NCI-H2107 treated with DMSO at 0.1 percent for 48 hours (cell line): ENCODE data around the gene CRYL1.

ENCODE experiments used
- DNase-seq: peaks from one replicate; lab custom pipeline; 2025; ENCODE audit not compliant: unreplicated experiment; lab: John Stamatoyannopoulos, UW

CRYL1 gene, protein sequence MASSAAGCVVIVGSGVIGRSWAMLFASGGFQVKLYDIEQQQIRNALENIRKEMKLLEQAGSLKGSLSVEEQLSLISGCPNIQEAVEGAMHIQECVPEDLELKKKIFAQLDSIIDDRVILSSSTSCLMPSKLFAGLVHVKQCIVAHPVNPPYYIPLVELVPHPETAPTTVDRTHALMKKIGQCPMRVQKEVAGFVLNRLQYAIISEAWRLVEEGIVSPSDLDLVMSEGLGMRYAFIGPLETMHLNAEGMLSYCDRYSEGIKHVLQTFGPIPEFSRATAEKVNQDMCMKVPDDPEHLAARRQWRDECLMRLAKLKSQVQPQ

GRCh38 chr13:20525601-20526544 is at the start of gene CRYL1:
CRYL1 (minus strand) TSS chr13:20525857; CDS start chr13:20525794, 63 bp downstream.
- DNase-seq: peak; percentile 29

- no peak for DNase-seq
These were observed 48.0 kb upstream of the CRYL1 start for GRCh38 chr13:20573636-20574035.

GRCh38 chr13:20573186-20573585 is 47.5 kb upstream of the CRYL1 start:
- DNase-seq: no peak

GRCh38 chr13:20571676-20572075 is 46.0 kb upstream of the CRYL1 start:
- DNase-seq: no peak

DNA sequence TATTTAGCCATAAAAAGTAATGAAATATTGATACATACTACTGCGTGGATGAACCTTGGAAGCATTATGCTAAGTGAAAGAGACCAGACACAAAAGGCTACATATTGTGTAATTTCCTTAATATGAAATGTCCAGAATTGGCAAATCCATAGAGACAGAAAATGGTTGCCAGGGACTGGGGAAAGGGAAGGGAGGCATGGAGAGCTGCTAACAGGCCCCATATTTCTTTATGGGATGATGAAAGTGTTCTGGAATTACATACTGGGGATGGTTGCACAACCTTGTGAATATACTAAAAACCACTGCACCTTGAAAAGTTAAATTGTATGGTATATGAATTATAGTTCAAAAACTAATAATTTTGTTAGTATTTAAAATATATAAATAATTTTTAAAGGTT is 44.9 kb upstream of the CRYL1 start:
- DNase-seq: no peak

- DNase-seq: no peak
These were observed 42.3 kb upstream of the CRYL1 start for GRCh38 chr13:20567881-20568528.

GRCh38 chr13:20566898-20567874 is 41.5 kb upstream of the CRYL1 start, which contains the start of gene IFT88:
IFT88 (plus strand) TSS chr13:20567157; CDS start chr13:20574386, 7,229 bp downstream.
- DNase-seq: peak; percentile 53

DNA sequence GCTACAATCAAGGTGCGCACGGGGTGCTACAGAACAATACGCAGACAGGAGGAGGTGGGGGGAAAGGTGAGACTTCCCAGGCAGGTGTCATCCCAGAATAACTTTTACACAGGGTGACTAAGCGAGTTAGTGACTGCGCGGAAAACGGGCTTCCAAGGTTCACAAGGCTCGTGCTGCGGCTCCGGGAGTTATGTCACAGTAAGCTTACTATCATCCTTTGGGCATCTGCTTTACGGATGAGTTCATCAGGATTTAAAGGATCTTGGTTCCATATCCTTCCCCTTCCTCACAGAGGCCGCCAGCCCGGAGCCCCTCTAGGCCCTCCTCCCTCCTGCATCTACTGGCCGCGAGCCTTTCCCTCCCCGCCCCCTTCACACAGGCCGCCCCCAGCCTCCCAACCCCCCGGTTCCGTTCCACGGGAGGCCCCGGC is 40.8 kb upstream of the CRYL1 start:
- DNase-seq: peak; percentile 5

DNA sequence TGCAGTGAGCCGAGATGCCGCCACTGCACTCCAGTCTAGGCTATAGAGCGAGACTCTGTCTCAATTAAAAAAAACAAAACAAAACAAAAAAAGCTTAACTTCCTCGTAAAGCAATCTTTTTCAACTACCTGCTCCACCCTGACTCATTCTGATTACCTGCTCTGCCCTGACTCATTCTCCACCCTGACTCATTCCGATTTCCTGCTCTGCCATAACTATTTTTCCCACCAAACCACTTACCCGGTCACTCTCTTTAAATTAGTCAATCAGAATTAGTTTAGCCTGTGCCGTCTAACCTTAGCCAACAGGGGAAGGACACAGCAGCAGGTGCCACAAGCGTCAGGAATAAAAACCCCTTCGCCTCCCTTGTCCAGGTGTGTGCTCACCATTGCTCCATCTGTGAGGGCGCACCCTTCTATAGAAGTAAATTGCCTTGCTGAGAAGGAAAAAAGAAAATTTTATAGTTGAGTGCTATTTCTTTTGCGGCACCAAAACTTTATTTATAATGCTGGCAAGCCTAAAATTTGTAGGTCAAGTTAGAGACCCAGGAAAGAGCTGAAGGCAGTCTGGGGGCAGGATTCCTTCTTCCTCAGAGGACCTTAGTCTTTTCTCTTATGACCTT is 39.6 kb upstream of the CRYL1 start:
- no peak for DNase-seq

DNA sequence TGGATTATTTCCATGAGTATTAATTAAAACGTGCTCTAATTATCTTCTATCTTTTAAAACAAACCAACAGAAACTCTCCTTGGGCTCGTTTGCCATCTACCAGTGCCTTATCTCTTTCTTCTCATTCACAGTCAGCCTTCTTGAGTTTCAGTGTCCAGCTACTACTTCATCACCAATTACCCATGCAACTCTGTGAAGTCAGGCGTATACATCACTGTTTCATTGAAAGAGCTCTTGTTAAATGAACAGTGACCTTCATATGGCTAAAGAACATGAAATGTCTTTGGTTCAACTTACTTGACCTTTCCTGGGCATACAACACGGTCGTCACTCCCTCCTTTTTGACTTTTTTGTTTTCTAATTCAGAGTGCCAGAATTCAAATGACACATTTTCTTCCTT is 36.1 kb upstream of the CRYL1 start:
- no peak for DNase-seq

DNA sequence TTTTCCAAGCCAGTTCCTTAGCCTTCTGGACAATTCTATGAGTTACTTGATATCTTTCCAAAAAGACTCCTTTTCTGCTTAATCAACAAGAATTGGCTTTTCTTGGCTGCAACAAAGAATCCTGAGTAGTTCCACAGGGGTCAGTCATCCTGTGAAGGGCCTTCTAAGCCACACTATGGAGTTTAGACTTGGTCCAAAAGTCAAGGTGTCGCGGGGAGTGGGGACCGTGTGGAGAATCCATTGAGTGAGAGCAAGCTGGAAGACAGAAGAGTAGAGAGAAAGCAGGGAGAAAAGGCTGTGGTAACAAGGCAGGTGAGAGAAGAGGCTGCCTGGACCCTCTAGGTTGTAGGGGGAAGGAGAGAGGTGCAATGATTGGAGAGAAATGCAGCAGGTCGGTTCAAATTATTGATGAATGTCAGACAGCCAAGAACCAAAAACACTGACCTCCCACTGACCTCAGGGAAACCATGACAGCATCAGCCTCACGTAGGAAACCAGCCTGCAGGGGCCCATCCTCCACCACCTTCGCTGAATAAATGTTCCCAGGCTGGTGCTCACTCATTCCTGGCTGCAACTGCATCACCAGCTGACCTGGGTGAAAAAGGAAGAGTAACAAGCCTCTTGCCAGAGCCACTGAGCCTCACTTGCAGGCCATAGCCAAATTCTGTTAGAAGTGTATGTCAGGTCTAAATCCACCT is 34.2 kb upstream of the CRYL1 start:
- DNase-seq: no peak

DNA sequence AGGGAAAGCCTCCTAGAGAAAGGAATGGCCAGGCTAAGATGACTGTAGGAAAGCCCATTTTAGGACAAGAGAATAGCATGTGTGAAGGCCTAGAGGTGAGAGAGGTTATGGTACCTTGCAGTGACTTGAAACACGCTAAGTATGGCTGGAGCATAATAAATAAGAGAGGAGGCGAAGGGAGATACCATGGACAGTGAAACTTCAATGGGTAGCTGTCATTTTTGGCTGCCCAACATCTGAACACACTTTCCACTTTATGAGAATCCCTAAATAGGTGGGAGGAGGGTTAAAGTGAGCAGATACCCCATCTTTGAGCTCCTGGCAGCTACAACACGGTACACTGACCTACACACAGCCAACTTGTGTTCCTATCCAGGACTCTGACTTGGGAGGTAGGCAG is 33.3 kb upstream of the CRYL1 start:
- DNase-seq: no peak

DNA sequence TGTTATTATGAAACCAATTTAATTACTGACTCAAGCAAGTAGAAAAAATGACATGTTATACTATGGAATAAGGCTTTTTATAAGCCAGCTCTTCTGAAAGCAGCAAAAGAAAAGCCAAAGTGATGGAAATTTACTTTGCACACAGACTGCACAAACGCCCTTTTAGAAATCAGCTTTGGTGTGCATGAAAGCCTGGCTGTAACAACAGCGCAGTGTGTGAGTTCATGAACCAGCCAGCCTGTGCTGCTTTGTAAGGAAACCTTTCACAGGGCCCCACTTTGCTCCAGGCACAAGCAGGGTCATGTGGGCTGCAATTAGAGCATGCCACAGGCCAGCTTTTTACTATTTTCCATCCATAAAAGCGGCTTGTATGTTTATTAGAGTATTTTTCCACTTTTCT is 27.7 kb upstream of the CRYL1 start:
- DNase-seq: no peak

- DNase-seq: no peak
These were observed 25.1 kb upstream of the CRYL1 start for GRCh38 chr13:20550799-20551198.

- no peak for DNase-seq
These were observed 21.8 kb upstream of the CRYL1 start for GRCh38 chr13:20547479-20547908.

GRCh38 chr13:20546556-20546955 is 20.9 kb upstream of the CRYL1 start:
- no peak for DNase-seq

DNA sequence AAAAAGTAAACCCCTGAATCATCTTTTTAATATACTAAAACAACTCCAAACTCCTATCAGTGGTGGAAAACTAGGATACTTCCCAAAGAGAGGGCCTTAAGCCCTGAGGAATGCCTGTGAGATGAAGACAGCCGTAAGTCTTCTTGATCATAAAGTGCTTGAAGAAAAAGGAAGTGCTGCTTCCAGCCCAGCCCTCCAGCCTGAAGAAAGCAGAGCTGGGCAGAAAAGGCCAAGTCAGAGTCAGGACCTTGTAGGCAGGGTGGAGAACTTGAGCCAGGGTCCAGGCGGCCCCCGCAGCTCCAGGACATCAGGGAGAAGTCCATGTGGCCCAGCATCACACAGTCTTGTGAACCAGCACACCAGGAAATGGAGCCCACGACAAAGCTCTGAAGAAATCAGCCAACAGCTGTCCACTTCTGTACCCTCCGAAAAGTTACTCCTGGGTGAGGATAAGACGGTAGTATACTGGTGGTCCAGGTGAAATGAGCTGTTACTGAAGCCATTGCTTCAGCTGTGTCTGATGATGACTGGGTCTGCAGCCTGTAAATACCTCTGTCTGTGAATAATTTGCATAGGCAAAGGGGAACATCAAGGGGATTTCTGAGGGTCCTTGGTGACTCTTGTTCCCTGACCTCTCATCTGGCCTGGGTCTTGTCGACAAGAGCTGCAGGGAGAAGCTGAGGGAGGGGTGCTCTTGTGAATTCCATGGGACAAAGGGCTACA is 18.7 kb upstream of the CRYL1 start:
- DNase-seq: no peak

DNA sequence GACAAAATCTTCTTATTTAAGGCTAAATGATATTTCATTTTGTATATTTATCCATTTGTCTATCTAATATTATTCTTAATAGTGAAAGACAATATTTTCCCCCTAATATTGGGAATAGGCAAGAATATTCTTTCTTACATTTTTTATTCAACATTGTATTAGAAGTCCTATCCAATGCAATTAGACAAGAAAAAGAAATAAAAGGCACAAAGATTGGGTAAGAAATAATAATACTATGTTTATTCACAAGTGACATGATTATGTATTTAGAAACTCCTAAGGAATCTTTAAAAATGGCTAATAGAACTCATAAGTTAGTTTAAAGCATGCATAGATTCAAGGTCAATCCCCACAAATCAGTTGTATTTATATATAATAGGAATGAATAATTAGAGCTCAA is 11.3 kb upstream of the CRYL1 start:
- DNase-seq: no peak
